Muscle layer of colon (tissue), 2 donors: ENCODE data around the gene GSDMA.
A peak's percentile ranks its signal among the peaks of the same experiment; 100 is the strongest.

Source experiments
- H3K27ac ChIP-seq: one replicate; pipeline ENCODE4 v1.7.0; 2013; ENCODE audit warnings: low read depth, mild to moderate bottlenecking, low read length, moderate library complexity
- H3K27me3 ChIP-seq, 2 donors: one replicate each; pipeline ENCODE4 v1.7.0; 2013; ENCODE audit warnings: low read length in 2 of 2, mild to moderate bottlenecking in 2 of 2; ENCODE audit not compliant: insufficient read depth in 2 of 2, control insufficient read depth in 1 of 2
- H3K36me3 ChIP-seq: one replicate; pipeline ENCODE4 v1.7.0; 2013; ENCODE audit warnings: mild to moderate bottlenecking, low read length; ENCODE audit not compliant: insufficient read depth
- H3K4me1 ChIP-seq: one replicate; pipeline ENCODE4 v1.7.0; 2013; ENCODE audit warnings: mild to moderate bottlenecking, low read length; ENCODE audit not compliant: insufficient read depth
- H3K4me3 ChIP-seq, 2 donors: one replicate each; pipeline ENCODE4 v1.7.0; 2013; ENCODE audit warnings: low read length in 2 of 2, low read depth in 1 of 2, mild to moderate bottlenecking in 1 of 2, moderate library complexity in 1 of 2
- H3K9ac ChIP-seq: one replicate; pipeline ENCODE4 v1.7.0; 2013; ENCODE audit warnings: low read length
- H3K9me3 ChIP-seq: one replicate; pipeline ENCODE4 v1.7.0; 2013; ENCODE audit warnings: mild to moderate bottlenecking, low read length
- donor health status: abdominal sarcoma.
- donor health status: Adenocarcinoma of cecum.

Gene GSDMA

DNA sequence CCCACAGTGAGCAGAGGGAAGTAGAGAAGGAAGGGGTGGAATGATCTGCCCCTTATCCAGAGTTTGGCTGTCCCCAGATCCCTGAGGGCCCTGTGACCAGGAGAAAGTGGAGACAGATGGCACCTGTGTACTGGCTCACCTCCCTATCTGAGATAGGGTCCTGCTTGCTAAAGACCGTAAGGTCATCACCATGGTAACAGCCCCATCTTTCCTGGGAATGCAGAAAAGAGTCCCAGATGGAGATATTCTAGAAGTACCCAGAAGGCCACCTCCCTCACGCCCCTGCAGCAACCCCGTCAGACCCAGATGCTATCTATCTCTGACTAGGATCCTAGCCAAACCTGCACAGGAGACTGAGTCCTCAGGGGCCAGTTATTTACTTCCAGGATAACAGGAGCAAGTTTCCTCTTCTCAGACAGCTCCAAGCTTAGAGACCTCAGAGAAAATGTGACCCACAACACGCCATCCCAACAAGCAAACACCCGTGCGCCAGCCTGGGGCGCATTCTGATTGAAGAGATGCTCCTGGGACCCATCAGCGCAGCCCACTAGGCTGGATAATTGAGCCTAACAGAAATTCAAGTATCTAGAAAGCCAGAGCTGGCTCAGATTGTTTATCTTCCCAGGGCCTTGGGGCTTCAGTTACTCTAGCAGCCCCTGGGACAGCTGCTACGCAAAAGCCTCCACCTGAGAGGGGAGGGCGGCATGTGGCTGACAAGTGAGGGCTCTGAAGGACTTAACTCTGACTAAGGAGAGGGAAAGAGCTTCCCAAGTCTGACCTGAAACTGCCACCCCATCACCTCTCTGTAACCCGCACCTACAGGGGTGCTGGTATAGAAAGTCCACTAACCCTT is 37.3 kb upstream of the GSDMA start:
- H3K4me1 ChIP-seq, result peaks cover 32% of the 10 kb centered on the region
- no peaks in the 10 kb centered on the region for H3K27me3 ChIP-seq
- H3K27ac ChIP-seq, result no peak overlapping the region
- H3K36me3 ChIP-seq, result peaks cover 34% of the 10 kb centered on the region
- peak overlapping the region in 1 of 2 donors; percentile 90 for H3K4me3 ChIP-seq
- H3K9me3 ChIP-seq, result no peaks in the 10 kb centered on the region
- no peak overlapping the region for H3K9ac ChIP-seq

DNA sequence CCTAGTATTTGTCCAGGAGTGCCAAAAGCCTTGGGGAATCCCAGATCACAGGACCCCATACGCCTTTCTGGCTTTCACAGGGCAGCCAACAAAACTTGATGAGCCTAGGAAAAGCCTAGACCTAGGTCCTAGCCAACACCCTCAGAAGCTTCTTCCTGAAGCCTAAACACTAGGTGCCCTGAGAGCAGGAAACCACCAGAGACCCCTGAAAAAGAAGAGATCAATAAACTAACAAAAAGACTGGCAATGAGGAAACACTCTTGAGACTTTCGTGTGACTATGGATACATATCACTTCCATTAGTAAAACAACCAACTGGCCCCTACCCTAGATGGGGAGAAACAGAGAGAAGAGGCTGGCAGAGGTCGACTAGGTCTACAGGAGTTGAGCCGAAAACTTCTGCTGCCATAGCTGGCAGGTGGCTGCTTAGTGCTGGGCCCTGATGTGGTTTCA is 36.6 kb upstream of the GSDMA start:
- no peaks in the 10 kb centered on the region for H3K27me3 ChIP-seq
- peaks cover 34% of the 10 kb centered on the region for H3K36me3 ChIP-seq
- peak overlapping the region; percentile 81 to 90 for H3K4me3 ChIP-seq
- no peaks in the 10 kb centered on the region for H3K9me3 ChIP-seq
- peak overlapping the region; percentile 51 for H3K9ac ChIP-seq
- peak overlapping the region; percentile 21 for H3K27ac ChIP-seq
- peaks cover 32% of the 10 kb centered on the region for H3K4me1 ChIP-seq

- H3K4me1 ChIP-seq, result peaks cover 32% of the 10 kb centered on the region
- peak overlapping the region; percentile 81 to 90 for H3K4me3 ChIP-seq
- peaks cover 30% of the 10 kb centered on the region for H3K36me3 ChIP-seq
- H3K9me3 ChIP-seq, result no peaks in the 10 kb centered on the region
- H3K27me3 ChIP-seq, result no peaks in the 10 kb centered on the region
- H3K27ac ChIP-seq, result peak overlapping the region; percentile 97
- H3K9ac ChIP-seq, result peak overlapping the region; percentile 51
Measured at GRCh38 chr17:39926588-39927100, 36.2 kb upstream of the GSDMA start.

DNA sequence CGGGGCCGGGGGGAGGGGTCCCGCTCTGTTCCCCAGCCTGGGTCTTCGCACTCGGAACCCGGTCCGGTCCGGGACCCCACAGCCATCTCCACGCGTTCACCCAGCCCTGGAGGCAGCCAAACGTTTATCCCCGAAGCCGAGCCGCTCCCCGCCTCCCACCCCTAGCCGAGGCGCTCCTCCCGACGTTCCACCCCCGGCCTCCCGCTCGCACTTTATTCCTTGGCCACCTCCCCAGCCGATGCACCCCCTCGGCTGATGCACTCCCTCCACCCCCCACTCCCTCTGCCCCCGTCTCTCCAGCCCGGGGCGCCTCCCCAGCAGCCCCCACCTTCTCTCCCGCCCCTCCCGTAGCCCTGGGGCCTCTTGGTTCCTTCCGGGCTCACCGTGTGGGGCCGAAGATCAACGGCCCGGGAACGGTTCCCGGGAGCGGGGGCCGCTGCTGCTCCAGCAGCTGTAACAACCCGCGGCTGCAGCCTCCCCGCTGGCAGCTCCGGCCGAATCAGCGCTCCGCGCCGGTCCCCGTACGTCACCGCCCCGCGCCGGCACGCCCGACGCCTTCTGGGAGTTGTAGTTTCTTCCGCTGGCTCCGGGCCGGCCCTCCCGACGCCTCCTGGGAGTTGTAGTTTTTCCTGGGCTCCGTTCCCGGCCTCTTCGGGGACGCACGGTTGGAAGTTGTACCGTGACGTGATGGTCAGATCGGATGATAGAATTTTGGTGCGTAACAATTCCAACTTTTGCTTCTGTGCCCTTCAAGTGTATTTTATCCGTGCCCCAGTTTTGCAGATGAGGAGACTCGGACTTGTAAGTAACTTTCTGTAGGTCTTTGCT is 35.5 kb upstream of the GSDMA start, which contains the start of the genes LRRC3C and ORMDL3:
TSS of gene LRRC3C (plus strand) at position 632 of the 828 bp plus-strand sequence. CDS start 13,792 bp downstream, outside the sequence.
TSS of gene ORMDL3 (minus strand) at position 501 of the 828 bp plus-strand sequence. CDS start 3,398 bp downstream, outside the sequence.
- no peaks in the 10 kb centered on the region for H3K27me3 ChIP-seq
- H3K9ac ChIP-seq, result peak within 1 kb of the TSS; percentile 73
- H3K9me3 ChIP-seq, result no peaks in the 10 kb centered on the region
- peak within 1 kb of the TSS; percentile 81 to 90 for H3K4me3 ChIP-seq
- H3K36me3 ChIP-seq, result peaks cover 23% of the 10 kb centered on the region
- H3K27ac ChIP-seq, result peak within 1 kb of the TSS; percentile 97
- H3K4me1 ChIP-seq, result peaks cover 32% of the 10 kb centered on the region

DNA sequence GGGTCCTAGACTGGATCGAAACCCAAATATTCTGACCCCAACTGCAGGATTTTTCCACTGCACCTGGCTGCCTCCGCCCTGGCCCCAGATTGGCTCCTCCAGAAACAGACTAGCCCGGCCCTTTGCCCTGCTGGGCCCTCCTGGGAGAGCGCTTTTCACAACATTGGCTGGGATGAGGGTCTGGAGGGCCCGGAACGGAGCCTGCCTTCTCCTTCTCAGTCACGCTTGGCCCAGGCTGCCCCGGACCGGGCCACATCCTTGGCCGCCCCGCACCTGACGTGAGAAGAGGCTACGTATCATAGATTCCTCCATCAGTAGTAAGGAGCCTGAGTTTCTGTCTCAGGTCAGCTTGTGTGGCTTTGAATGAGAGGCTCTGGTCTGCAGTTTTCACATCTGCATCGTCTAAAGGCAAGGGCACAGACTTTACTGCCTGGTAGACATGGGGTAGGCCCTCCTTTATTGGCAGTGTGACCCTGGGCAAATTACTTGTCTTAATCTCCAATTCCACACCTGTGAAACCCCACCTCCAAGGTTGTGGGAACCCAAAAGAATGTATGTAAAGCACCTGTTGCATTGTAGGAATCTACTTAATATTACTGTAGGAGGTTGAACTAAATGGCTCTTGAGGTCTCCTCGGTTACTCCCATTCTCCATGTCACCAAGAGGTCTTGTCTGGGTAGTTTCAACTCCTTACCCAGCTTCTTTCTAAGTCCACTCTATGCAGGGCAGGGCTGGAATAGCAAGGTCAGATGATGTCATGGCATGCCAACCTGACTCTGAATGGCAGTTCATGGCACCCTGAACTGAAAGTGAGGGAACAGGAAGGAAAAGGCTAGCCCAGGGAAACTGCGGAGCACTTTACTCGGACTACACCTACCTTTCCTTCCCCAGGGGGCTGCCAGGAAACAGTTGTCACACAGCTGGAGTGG is 34.6 kb upstream of the GSDMA start:
- peaks cover 32% of the 10 kb centered on the region for H3K4me1 ChIP-seq
- peak overlapping the region; percentile 81 to 90 for H3K4me3 ChIP-seq
- no peaks in the 10 kb centered on the region for H3K27me3 ChIP-seq
- H3K27ac ChIP-seq, result peak overlapping the region; percentile 97
- no peaks in the 10 kb centered on the region for H3K9me3 ChIP-seq
- peak overlapping the region; percentile 73 for H3K9ac ChIP-seq
- peaks cover 14% of the 10 kb centered on the region for H3K36me3 ChIP-seq

GRCh38 chr17:39928858-39929645 is 33.8 kb upstream of the GSDMA start:
- no peak overlapping the region for H3K27ac ChIP-seq
- no peaks in the 10 kb centered on the region for H3K27me3 ChIP-seq
- H3K9me3 ChIP-seq, result no peaks in the 10 kb centered on the region
- H3K4me3 ChIP-seq, result peak overlapping the region in 1 of 2 donors; percentile 90
- peaks cover 8% of the 10 kb centered on the region for H3K36me3 ChIP-seq
- H3K4me1 ChIP-seq, result peaks cover 32% of the 10 kb centered on the region
- H3K9ac ChIP-seq, result peak overlapping the region; percentile 73

DNA sequence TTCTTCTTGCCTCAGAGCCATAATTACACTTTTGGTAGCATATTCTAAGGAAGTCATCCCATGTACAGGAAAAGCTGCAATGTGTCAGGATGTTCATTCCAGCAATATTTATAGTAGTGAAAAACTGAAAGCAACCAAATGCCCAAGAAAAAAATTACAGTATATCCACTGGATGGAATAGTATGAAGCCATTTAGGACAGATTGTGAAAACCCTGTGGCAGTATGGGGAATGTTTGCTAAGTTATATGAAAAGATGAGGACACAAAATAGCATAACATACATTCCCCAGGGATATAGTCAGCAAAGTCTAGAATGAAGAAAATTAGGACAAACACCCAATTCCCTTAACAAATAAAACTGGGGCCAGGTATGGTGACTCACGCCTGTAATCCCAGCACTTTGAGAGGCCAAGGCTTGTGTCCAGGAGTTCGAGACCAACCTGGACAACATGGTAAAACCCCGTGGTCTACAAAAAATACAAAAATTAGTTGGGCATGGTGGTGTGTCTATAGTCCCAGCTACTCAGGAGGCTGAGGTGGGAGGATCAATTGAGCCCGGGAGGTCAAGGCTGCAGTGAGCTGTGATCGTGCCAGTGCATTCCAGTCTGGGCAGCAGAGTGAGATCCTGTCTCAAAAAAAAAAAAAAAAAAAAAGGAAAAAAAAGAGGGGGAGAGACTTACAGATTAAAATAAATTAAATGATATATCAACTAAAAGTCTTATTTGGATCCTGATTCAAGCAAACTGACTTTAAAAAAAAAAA is 33.0 kb upstream of the GSDMA start:
- no peak overlapping the region for H3K27ac ChIP-seq

DNA sequence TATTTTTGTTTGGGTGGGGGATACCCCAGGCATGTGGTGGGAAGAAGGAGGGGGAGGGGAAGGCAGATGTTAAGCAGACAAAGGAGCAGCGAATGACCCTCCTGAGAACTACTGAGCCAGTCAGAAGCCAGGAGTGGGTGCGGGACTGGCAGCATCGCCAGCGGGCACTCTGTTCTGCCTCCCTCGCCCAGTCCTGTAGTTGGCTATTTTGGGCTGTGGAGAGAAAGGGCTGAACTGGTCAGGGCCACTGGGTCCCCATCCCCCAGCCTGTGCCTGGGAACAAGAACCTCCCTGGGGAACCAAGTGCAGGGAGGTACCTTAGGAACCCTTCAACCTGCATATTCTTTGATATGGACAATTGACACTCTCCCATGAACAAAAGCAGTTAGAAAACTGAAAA is 28.9 kb upstream of the GSDMA start:
- H3K27ac ChIP-seq, result no peak overlapping the region
- H3K9ac ChIP-seq, result no peak overlapping the region
- H3K4me3 ChIP-seq, result no peak overlapping the region
- peaks cover 8% of the 10 kb centered on the region for H3K36me3 ChIP-seq
- no peaks in the 10 kb centered on the region for H3K27me3 ChIP-seq
- H3K9me3 ChIP-seq, result no peaks in the 10 kb centered on the region
- H3K4me1 ChIP-seq, result peaks cover 1% of the 10 kb centered on the region

More for the DNA sequence above, 33.0 kb upstream of the GSDMA start:
- Histone ChIP-seq H3K36me3 (peaks cover 8% of the 10 kb centered on the region), H3K27me3 (no peaks in the 10 kb centered on the region), H3K9ac (no peak overlapping the region), H3K9me3 (no peaks in the 10 kb centered on the region), H3K4me3 (no peak overlapping the region), H3K4me1 (peaks cover 25% of the 10 kb centered on the region)

GRCh38 chr17:39934324-39934723 is 28.5 kb upstream of the GSDMA start:
- Histone ChIP-seq H3K4me1 (peaks cover 2% of the 10 kb centered on the region), H3K9me3 (no peaks in the 10 kb centered on the region), H3K27ac (no peak overlapping the region), H3K4me3 (no peak overlapping the region), H3K36me3 (peaks cover 6% of the 10 kb centered on the region), H3K9ac (no peak overlapping the region), H3K27me3 (no peaks in the 10 kb centered on the region)
